Sigmoid colon (tissue), 4 donors: ENCODE results near the gene GRB10.

Experiments
- EP300 ChIP-seq, 4 donors: sonication (generic); formaldehyde crosslinking; IDR thresholded peaks; one replicate each; pipeline ENCODE4 v1.6.1; 2017; ENCODE audit warnings: antibody characterized with exemption in 4 of 4
- POLR2A ChIP-seq, 2 donors: fragments of 450-650 bp; IDR thresholded peaks; one replicate each; pipeline ENCODE4 v1.6.1; 2016; ENCODE audit warnings: antibody characterized with exemption in 2 of 2, mild to moderate bottlenecking in 2 of 2, moderate library complexity in 2 of 2
- TF ChIP-seq, protein P1 (sequence below), 4 experiments: fragments of 450-650 bp in 3 of 4; fragments of 200-600 bp in 1 of 4; IDR thresholded peaks; one replicate each; pipeline ENCODE4 v1.5.1; 2016 to 2019; ENCODE audit warnings: antibody characterized with exemption in 4 of 4, mild to moderate bottlenecking in 3 of 4, moderate library complexity in 2 of 4

- TF ChIP-seq, protein P1, sequence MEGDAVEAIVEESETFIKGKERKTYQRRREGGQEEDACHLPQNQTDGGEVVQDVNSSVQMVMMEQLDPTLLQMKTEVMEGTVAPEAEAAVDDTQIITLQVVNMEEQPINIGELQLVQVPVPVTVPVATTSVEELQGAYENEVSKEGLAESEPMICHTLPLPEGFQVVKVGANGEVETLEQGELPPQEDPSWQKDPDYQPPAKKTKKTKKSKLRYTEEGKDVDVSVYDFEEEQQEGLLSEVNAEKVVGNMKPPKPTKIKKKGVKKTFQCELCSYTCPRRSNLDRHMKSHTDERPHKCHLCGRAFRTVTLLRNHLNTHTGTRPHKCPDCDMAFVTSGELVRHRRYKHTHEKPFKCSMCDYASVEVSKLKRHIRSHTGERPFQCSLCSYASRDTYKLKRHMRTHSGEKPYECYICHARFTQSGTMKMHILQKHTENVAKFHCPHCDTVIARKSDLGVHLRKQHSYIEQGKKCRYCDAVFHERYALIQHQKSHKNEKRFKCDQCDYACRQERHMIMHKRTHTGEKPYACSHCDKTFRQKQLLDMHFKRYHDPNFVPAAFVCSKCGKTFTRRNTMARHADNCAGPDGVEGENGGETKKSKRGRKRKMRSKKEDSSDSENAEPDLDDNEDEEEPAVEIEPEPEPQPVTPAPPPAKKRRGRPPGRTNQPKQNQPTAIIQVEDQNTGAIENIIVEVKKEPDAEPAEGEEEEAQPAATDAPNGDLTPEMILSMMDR (IDR thresholded peaks at IDR 0.05), result no peak
- TF ChIP-seq EP300 (IDR thresholded peaks at IDR 0.05) (no peak), POLR2A (IDR thresholded peaks at IDR 0.05) (no peak)
Measured at GRCh38 chr7:50717181-50717580, 65.5 kb downstream of the GRB10 start.
